K562 (cell line): ENCODE results near the gene STARD8. TPM values are rescaled to one million over a fixed set of nuclear protein-coding genes. Genes with fewer than 3 reads are reported as not detected.
"Not testable (repeated sequence)": the region's sequence is repeated elsewhere in the genome, so short reads cannot be mapped to it uniquely, and the experiment has no call there.

Experiments used
- ATAC-seq: fragments of 200-7000 bp; cut with Tn5 transposase; 3 replicates; pipeline ENCODE4 v1.9.1; 2020; ENCODE audit warnings: moderate library complexity
- BruUV-seq: library from RNA; stranded (reverse); fragments of 400-500 nt; replicated peaks from 2 replicates; lab custom pipeline; 2021; lab: Mats Ljungman, UMichigan
- CTCF ChIA-PET: fragments of 300-600 bp; formaldehyde crosslinking; extraction: SDS; loops from one replicate; lab custom pipeline; 2021; ENCODE audit warnings: low intra/inter-chr PET ratio; lab: Yijun Ruan, JAX
- POLR2A ChIA-PET: fragments of 300-600, 350-650 bp; sonication (Branson Sonifier 250); formaldehyde crosslinking; extraction: SDS; loops from one replicate; lab custom pipeline; 2021; ENCODE audit warnings: antibody characterized with exemption, inconsistent platforms; lab: Yijun Ruan, JAX
- DNase-seq, 4 experiments: peaks; one replicate each; pipeline versions ENCODE4 v3.0.0 to v3.0.0-alpha.2; 2011 to 2018; ENCODE audit warnings: low spot score in 3 of 4, mixed read lengths in 3 of 4; ENCODE audit errors: extremely low read depth in 1 of 4
- FAIRE-seq: peaks from 2 replicates; lab custom pipeline; 2011; peaks lifted over from hg19 to GRCh38; lab: Jason Lieb, UNC
- H2AFZ ChIP-seq: 2 replicates; pipeline ENCODE4 v1.6.0; 2011; ENCODE audit warnings: low read depth, low read length, control low read depth, inconsistent platforms
- H3K27ac ChIP-seq: fragments of 200-600 bp; 3 replicates; pipeline ENCODE4 v1.8.0; 2011; ENCODE audit warnings: low read depth, mild to moderate bottlenecking, control low read depth, inconsistent platforms, low read length, moderate library complexity, mixed read lengths; ENCODE audit errors: extremely low read depth
- H3K27me3 ChIP-seq, 2 experiments: fragments of 300-600 bp in 1 of 2; 2 replicates in 1 of 2; 3 replicates in 1 of 2; pipeline versions ENCODE4 v1.6.0 to v1.8.0; 2011; ENCODE audit warnings: inconsistent platforms in 2 of 2, low read length in 2 of 2, mild to moderate bottlenecking in 1 of 2, mixed read lengths in 1 of 2, moderate library complexity in 1 of 2; ENCODE audit not compliant: control insufficient read depth in 2 of 2, insufficient read depth in 2 of 2
- H3K36me3 ChIP-seq: fragments of 300-600 bp; 3 replicates; pipeline ENCODE4 v1.8.0; 2011; ENCODE audit warnings: mild to moderate bottlenecking, low read length, inconsistent platforms; ENCODE audit not compliant: control insufficient read depth, insufficient read depth
- H3K4me1 ChIP-seq, 2 experiments: fragments of 200-600 bp in 1 of 2; replicated peaks in 1 of 2; 2 replicates in 1 of 2; 3 replicates in 1 of 2; pipeline versions ENCODE4 v1.5.1 to v1.8.0; 2011; ENCODE audit warnings: inconsistent platforms in 2 of 2, low read length in 2 of 2, mild to moderate bottlenecking in 1 of 2, mixed read lengths in 1 of 2, moderate library complexity in 1 of 2; ENCODE audit not compliant: control insufficient read depth in 2 of 2, insufficient read depth in 2 of 2
- H3K4me2 ChIP-seq: 2 replicates; pipeline ENCODE4 v1.6.1; 2011; ENCODE audit warnings: low read length, control low read depth, inconsistent platforms, mixed read lengths; ENCODE audit not compliant: insufficient read depth
- H3K4me3 ChIP-seq: fragments of 200-600 bp; sonication (generic), shearing (Covaris generic); 2 replicates; pipeline ENCODE4 v1.5.1; 2016; ENCODE audit warnings: control low read depth, inconsistent platforms
- H3K79me2 ChIP-seq: fragments of 200-600 bp; 3 replicates; pipeline ENCODE4 v1.8.0; 2011; ENCODE audit warnings: low read length, inconsistent platforms; ENCODE audit not compliant: control insufficient read depth, insufficient read depth
- H3K9ac ChIP-seq, 2 experiments: 2 replicates each; pipeline versions ENCODE4 v1.6.0 to v1.6.1; 2011; ENCODE audit warnings: low read depth in 2 of 2, low read length in 2 of 2, control low read depth in 1 of 2, inconsistent platforms in 1 of 2, mild to moderate bottlenecking in 1 of 2, mixed read lengths in 1 of 2; ENCODE audit not compliant: insufficient read depth in 1 of 2
- H3K9me1 ChIP-seq: one replicate; pipeline ENCODE4 v1.6.0; 2011; ENCODE audit warnings: inconsistent platforms, mild to moderate bottlenecking, low read length, moderate library complexity; ENCODE audit not compliant: control insufficient read depth, insufficient read depth
- H3K9me3 ChIP-seq: replicated peaks from 2 replicates; pipeline ENCODE4 v1.5.1; 2011; ENCODE audit warnings: low read depth, low read length, inconsistent platforms; ENCODE audit not compliant: control insufficient read depth, insufficient read depth
- H4K20me1 ChIP-seq: replicated peaks from 2 replicates; pipeline ENCODE4 v1.6.1; 2011; ENCODE audit warnings: low read length, inconsistent platforms, mixed read lengths; ENCODE audit not compliant: control insufficient read depth, insufficient read depth
- HDAC1 ChIP-seq, 2 experiments: fragments of 450-650 bp; IDR thresholded peaks; 2 replicates each; pipeline ENCODE4 v1.6.1; 2016 to 2017; ENCODE audit warnings: inconsistent platforms in 1 of 2, mild to moderate bottlenecking in 1 of 2, moderate library complexity in 1 of 2
- ILK ChIP-seq: fragments of 450-650 bp; IDR thresholded peaks from 2 replicates; pipeline ENCODE4 v1.6.1; 2016; ENCODE audit warnings: missing genetic modification characterization, low read depth, mild to moderate bottlenecking, missing compliant biosample characterization, moderate library complexity, borderline replicate concordance
- NFRKB ChIP-seq: fragments of 450-650 bp; IDR thresholded peaks from 2 replicates; pipeline ENCODE4 v1.6.1; 2016; ENCODE audit warnings: low read depth
- RREB1 ChIP-seq: fragments of 250-450 bp; sonication (Bioruptor Pico); IDR thresholded peaks from 2 replicates; pipeline ENCODE4 v1.4.0; 2020
- SIN3A ChIP-seq, 2 experiments: fragments of 150-350 bp in 1 of 2; IDR thresholded peaks; 2 replicates each; pipeline ENCODE4 v1.6.1; 2011 to 2016; ENCODE audit warnings: borderline replicate concordance in 2 of 2, low read depth in 2 of 2, low read length in 2 of 2, mild to moderate bottlenecking in 2 of 2, moderate library complexity in 2 of 2; ENCODE audit not compliant: control insufficient read depth in 1 of 2
- SPI1 ChIP-seq: IDR thresholded peaks from 2 replicates; pipeline ENCODE4 v1.6.1; 2011; ENCODE audit warnings: low read depth, low read length, control low read depth, borderline replicate concordance
- ZNF707 ChIP-seq: fragments of 250-450 bp; sonication (Bioruptor Pico); conservative IDR thresholded peaks from 2 replicates; pipeline ENCODE4 v1.8.0; 2022; ENCODE audit warnings: inconsistent platforms, mild to moderate bottlenecking, moderate library complexity
- WGBS: fragments of 100-300 bp; shearing (Covaris generic); methylation state at CpG from one replicate; pipeline ENCODE4 v1.1.6; 2016; ENCODE audit warnings: low coverage, mixed read lengths; ENCODE audit not compliant: insufficient coverage; ENCODE audit errors: missing lambda C conversion rate; 5-methylcytosine and 5-hydroxymethylcytosine counted together
- in situ Hi-C: fragments of 300-500 bp; cut with MboI; formaldehyde crosslinking; loops from 4 replicates; pipeline ENCODE4 v1.15.0; 2018; ENCODE audit warnings: inconsistent platforms, mixed read lengths
- intact Hi-C: fragments of 100-400 bp; cut with micrococcal nuclease; formaldehyde crosslinking; loops from 2 replicates; pipeline ENCODE4 v1.14.2; 2022
- polyA plus RNA-seq, 8 experiments: library from polyadenylated mRNA; depleted of rRNA in 4 of 8; stranded (reverse) in 5 of 8; unstranded in 3 of 8; fragments of >200 nt; fragmentation: Nextera tagmentation in 2 of 8; fragmentation: Illumina TruSeq in 1 of 8; extraction: Ambion mirVana in 2 of 8; extraction: Trizol in 1 of 8; gene quantifications; 2 replicates each; pipeline versions ENCODE4 v1.2.1 to v1.2.3, GENCODE V29; 2011 to 2014; ENCODE audit warnings: inconsistent platforms in 1 of 8, missing spikeins in 1 of 8
- total RNA-seq, 7 experiments: library from RNA; depleted of rRNA in 6 of 7; stranded (reverse); fragments of >200 nt in 6 of 7; fragmentation: Illumina TruSeq in 2 of 7; extraction: Trizol in 2 of 7; gene quantifications; 2 replicates each; pipeline versions ENCODE4 v1.2.1 to v1.2.3, GENCODE V29; 2011 to 2021; ENCODE audit warnings: low replicate concordance in 1 of 7

STARD8 gene
- total and polyA plus RNA-seq, 9 of the 15 experiments (the other 6 are each of a cell fraction or from before 2014, with no cell fraction given), result 1.6 to 35.0 (median 15.9) TPM

- FAIRE-seq, result not testable (repeated sequence)
Observed at GRCh38 chrX:68688931-68689330, 41.5 kb downstream of the STARD8 start.

GRCh38 chrX:68690936-68691501 lies 43.6 kb downstream of the STARD8 start:
- TF ChIP-seq ILK (tag) (no peak), ZNF707 (CRISPR knock-in tag) (no peak), RREB1 (CRISPR knock-in tag) (no peak), SPI1 (peak; percentile 76; the same call in 1 of the 2 replicates), SIN3A (IDR thresholded peaks at IDR 0.05; ENCODE audit: borderline replicate concordance in 2 of 2, control insufficient read depth in 1 of 2, low read depth in 2 of 2, low read length in 2 of 2) (no peak), NFRKB (no peak), HDAC1 (IDR thresholded peaks at IDR 0.05) (no peak)
- H3K27me3 ChIP-seq, result peaks cover 0 to 8% of the 10 kb centered on the region in 2 experiments; a peak in 1 of 5 replicates
- peaks cover 0 to 20% of the 10 kb centered on the region in 2 experiments; a peak in 4 of 5 replicates for H3K4me1 ChIP-seq
- DNase-seq (no peak), FAIRE-seq (no peak), ATAC-seq (no peak)
- no peak overlapping the region for H3K27ac ChIP-seq
- no peaks in the 10 kb centered on the region for H3K36me3 ChIP-seq
- H4K20me1 ChIP-seq, result peaks cover 3% of the 10 kb centered on the region
- no peak overlapping the region for H3K4me2 ChIP-seq
- H3K4me3 ChIP-seq, result no peak overlapping the region
- POLR2A ChIA-PET, result interaction anchor here (1.4 kb wide), 1 partner anchor 9 kb away, joined by 3 read pairs; no protein-coding TSS in a partner anchor
- in situ Hi-C loops (no loop called here), intact Hi-C loops (loop anchor here (10.0 kb wide), 2 partner anchors 176 to 506 kb away; no protein-coding TSS in a partner anchor)
- WGBS, result 44% methylated on average over 4 of the region's 4 CpGs
- no TSS peak for BruUV-seq
- no peak overlapping the region for H3K9ac ChIP-seq
- H3K79me2 ChIP-seq, result peaks cover 32% of the 10 kb centered on the region
- no peak overlapping the region for H2AFZ ChIP-seq
- H3K9me1 ChIP-seq, result no peaks in the 10 kb centered on the region
- CTCF ChIA-PET, result no interaction called here
- no peaks in the 10 kb centered on the region for H3K9me3 ChIP-seq

More at GRCh38 chrX:68688931-68689330, 41.5 kb downstream of the STARD8 start:
- H3K36me3 ChIP-seq, ATAC-seq, BruUV-seq, POLR2A ChIA-PET, H3K4me2 ChIP-seq, H3K9me3 ChIP-seq, H3K9me1 ChIP-seq, H3K4me3 ChIP-seq, H4K20me1 ChIP-seq, H3K27me3 ChIP-seq, CTCF ChIA-PET, H2AFZ ChIP-seq, H3K27ac ChIP-seq, DNase-seq, in situ Hi-C loops, H3K9ac ChIP-seq: not testable (repeated sequence)
- Histone ChIP-seq H3K4me1 (peaks cover 16 to 29% of the 10 kb centered on the region in 2 experiments; a peak in 4 of 5 replicates), H3K79me2 (peaks cover 11% of the 10 kb centered on the region)
- WGBS, result 14% methylated on average over 1 of the region's 8 CpGs
- intact Hi-C loops, result loop anchor here (5.0 kb wide), 1 partner anchor 117 kb away; no protein-coding TSS in a partner anchor
